Chondrocyte (in vitro differentiated cells): ENCODE results near the gene CLIC5. TPM values are rescaled to one million over a fixed set of nuclear protein-coding genes. Genes with fewer than 3 reads are reported as not detected.
A peak's percentile ranks its signal among the peaks of the same experiment; 100 is the strongest.

Source experiments
- DNase-seq: peaks from one replicate; pipeline ENCODE4 v3.0.0; 2021; ENCODE audit warnings: mixed read lengths, low spot score
- H3K27ac Mint-ChIP-seq: one replicate; pipeline ENCODE4 v1.8.0; 2021; ENCODE audit warnings: mild to moderate bottlenecking, moderate library complexity, mixed read lengths; ENCODE audit not compliant: unreplicated experiment
- H3K27me3 Mint-ChIP-seq: 2 replicates; pipeline ENCODE4 v1.8.0; 2021; ENCODE audit warnings: low read depth, mixed read lengths
- H3K36me3 Mint-ChIP-seq: 2 replicates; pipeline ENCODE4 v1.8.0; 2021; ENCODE audit warnings: low read depth, mixed read lengths
- H3K4me1 Mint-ChIP-seq: 2 replicates; pipeline ENCODE4 v1.8.0; 2021; ENCODE audit warnings: low read depth, mild to moderate bottlenecking, mixed read lengths
- H3K4me3 Mint-ChIP-seq: one replicate; pipeline ENCODE4 v1.8.0; 2021; ENCODE audit warnings: mild to moderate bottlenecking, moderate library complexity, mixed read lengths; ENCODE audit not compliant: unreplicated experiment
- H3K9me3 Mint-ChIP-seq: 2 replicates; pipeline ENCODE4 v1.8.0; 2021; ENCODE audit warnings: low read depth, mixed read lengths
- long read RNA-seq: library from polyadenylated mRNA; stranded (forward); transcript quantifications from one replicate; pipeline ENCODE4 v2.0.0, GENCODE V29; 2021
- total RNA-seq: library from RNA; stranded (reverse); gene quantifications from 3 replicates; pipeline ENCODE4 v1.2.1, GENCODE V29; 2021
- TF ChIP-seq, protein P1 (sequence below): fragments of 200-600 bp; sonication (generic); IDR thresholded peaks from 2 replicates; pipeline ENCODE4 v1.5.0; 2021; ENCODE audit warnings: antibody characterized with exemption, mild to moderate bottlenecking, moderate library complexity

CLIC5 gene
- total RNA-seq = not detected in 3 replicates
- long read RNA-seq = 0 reads

DNA sequence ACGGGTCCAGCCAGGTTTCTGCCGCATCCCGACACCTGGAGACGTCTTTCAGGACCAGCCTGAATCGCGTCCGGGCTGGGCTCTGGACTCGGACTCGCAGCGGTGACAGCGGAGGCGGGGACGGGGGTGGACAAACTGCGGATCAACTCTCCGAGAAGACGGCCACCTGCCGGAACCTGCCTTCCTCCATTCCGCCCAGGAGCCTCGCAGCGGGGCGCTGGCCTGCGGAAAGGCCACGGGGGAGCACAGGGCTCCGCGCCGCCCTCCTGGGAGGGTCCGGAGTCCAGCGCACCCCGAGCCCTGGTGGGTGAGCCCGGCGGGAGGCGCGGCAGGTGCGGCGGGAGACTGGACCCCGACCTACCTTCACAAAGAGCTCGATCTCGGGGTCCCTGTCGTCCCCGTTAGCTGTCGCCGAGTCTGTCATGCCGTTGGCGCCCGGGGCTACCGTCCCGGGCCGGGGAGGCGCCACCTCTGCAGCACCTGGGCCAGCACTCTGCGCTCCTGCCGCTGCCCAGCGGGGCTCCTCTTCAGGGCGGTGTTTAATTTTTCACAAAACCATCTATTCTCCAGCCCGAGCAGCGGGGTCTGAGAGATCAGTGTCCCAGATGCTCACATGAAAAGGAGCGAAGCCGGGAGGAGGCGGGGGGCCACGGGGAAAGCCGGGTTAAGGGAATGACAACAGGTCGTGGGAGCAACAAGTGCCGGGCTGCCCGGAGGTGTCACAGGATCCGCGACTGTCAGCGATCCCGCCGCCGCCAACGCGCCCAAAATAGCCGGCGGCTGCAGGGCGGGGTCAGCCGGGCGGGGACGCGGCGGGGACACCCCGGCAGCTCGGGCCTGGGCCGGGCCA is at the start of gene CLIC5:
Gene CLIC5 (minus strand): TSS at position 742 of the 850 bp plus-strand sequence. CDS start 318 bp downstream, at position 424.
- DNase-seq = no peak
- TF ChIP-seq, protein P1, sequence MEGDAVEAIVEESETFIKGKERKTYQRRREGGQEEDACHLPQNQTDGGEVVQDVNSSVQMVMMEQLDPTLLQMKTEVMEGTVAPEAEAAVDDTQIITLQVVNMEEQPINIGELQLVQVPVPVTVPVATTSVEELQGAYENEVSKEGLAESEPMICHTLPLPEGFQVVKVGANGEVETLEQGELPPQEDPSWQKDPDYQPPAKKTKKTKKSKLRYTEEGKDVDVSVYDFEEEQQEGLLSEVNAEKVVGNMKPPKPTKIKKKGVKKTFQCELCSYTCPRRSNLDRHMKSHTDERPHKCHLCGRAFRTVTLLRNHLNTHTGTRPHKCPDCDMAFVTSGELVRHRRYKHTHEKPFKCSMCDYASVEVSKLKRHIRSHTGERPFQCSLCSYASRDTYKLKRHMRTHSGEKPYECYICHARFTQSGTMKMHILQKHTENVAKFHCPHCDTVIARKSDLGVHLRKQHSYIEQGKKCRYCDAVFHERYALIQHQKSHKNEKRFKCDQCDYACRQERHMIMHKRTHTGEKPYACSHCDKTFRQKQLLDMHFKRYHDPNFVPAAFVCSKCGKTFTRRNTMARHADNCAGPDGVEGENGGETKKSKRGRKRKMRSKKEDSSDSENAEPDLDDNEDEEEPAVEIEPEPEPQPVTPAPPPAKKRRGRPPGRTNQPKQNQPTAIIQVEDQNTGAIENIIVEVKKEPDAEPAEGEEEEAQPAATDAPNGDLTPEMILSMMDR = no peak
- Mint-ChIP-seq H3K27me3 (peaks cover 29% of the 10 kb centered on the region), H3K4me1 (peaks cover 18% of the 10 kb centered on the region), H3K36me3 (peaks cover 6% of the 10 kb centered on the region), H3K9me3 (no peaks in the 10 kb centered on the region), H3K4me3 (peak within 1 kb of the TSS; percentile 70), H3K27ac (no peak within 1 kb of the TSS)

DNA sequence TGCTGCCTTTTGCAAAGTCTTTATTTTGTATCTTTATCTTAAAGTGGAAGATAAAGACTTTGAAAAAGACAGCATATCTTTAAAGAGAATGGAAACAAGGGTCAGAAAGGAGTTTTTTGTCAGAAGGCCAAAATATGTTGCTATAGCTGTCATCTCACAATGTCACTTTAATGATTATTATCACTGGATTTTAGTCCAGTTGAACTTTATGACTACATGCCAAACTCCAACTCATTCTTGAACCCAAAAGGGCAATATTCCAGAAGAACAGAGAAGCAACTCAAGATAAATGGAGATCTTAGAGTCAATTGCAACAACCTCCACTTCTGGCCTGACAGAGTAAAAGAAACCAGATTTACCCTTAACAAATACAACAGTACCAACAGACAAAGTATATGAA is 47.3 kb upstream of the CLIC5 start:
- peaks cover 10% of the 10 kb centered on the region for H3K9me3 Mint-ChIP-seq
- peaks cover 2% of the 10 kb centered on the region for H3K27me3 Mint-ChIP-seq
- no peak overlapping the region for H3K4me3 Mint-ChIP-seq
- no peak overlapping the region for H3K27ac Mint-ChIP-seq
- TF ChIP-seq, protein P1 = no peak
- H3K36me3 Mint-ChIP-seq = peaks cover 3% of the 10 kb centered on the region
- DNase-seq = no peak
- H3K4me1 Mint-ChIP-seq = no peaks in the 10 kb centered on the region

DNA sequence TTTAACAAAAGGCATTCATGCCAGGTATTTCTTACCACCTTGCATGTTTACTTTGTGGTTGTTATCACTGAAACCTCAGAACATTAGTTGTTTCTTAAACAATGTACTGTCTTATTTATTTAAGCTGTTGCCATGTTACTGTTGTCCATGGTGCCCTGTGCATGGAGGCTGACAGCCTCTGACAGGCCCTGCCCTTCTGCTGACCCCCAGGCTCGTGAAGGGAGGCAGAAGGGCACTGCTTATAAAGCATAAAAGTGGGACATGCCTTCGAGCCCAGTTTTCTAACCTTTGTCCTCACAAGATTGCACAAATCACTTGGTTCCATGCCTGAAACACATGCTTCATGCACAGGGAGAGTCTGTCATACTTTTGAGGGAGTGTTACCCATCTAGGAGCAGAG is 46.7 kb upstream of the CLIC5 start:
- H3K36me3 Mint-ChIP-seq = peaks cover 3% of the 10 kb centered on the region
- DNase-seq = no peak
- H3K27me3 Mint-ChIP-seq = peaks cover 6% of the 10 kb centered on the region

DNA sequence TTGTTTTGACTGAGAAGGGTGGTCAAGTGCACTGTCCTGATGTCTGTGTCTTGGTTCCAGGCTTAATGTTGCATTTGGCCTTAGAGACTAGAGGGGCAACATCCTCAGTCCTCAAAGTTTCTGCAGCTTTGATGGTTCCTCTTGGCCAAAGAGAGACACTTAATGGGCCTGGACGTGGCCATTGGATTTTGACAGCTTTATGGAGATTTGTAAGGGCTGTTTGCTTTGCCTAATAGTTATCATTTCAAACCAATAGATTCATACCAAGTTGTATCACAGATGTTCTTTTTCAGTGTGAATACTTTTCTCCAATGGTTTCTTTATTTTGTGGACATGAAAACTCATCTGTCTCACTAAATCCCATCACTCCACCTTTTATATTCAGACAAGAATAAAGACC is 45.8 kb upstream of the CLIC5 start:
- H3K27ac Mint-ChIP-seq = no peak overlapping the region
- no peak for DNase-seq
- H3K9me3 Mint-ChIP-seq = peaks cover 13% of the 10 kb centered on the region
- TF ChIP-seq, protein P1 = no peak
- H3K4me3 Mint-ChIP-seq = no peak overlapping the region
- peaks cover 6% of the 10 kb centered on the region for H3K27me3 Mint-ChIP-seq
- H3K4me1 Mint-ChIP-seq = no peaks in the 10 kb centered on the region
- H3K36me3 Mint-ChIP-seq = peaks cover 3% of the 10 kb centered on the region

More for the DNA sequence above, 46.7 kb upstream of the CLIC5 start:
- TF ChIP-seq, protein P1 = no peak
- no peak overlapping the region for H3K4me3 Mint-ChIP-seq
- no peak overlapping the region for H3K27ac Mint-ChIP-seq
- peaks cover 13% of the 10 kb centered on the region for H3K9me3 Mint-ChIP-seq
- no peaks in the 10 kb centered on the region for H3K4me1 Mint-ChIP-seq

DNA sequence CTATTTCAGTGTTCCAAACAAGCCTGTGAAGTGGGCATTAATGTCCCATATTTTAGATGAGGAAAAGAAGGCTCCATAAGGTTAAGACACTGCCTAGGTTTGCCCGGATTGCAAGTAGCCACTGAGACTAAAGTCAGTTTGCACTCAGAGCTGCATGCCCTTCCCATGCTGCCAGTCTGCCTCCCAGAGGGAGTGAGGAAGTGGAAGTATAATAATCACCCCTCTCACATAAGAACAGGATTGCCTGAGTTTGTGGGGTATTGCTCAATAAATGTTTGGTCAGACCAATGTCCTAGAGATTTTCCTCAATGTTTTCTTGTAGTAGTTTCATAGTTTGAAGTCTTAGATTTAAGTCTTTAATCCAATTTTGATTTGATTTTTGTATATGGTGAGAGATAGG is 43.9 kb upstream of the CLIC5 start:
- Mint-ChIP-seq H3K36me3 (peaks cover 3% of the 10 kb centered on the region), H3K9me3 (peaks cover 13% of the 10 kb centered on the region), H3K27ac (no peak overlapping the region), H3K27me3 (peaks cover 4% of the 10 kb centered on the region), H3K4me1 (no peaks in the 10 kb centered on the region), H3K4me3 (no peak overlapping the region)
- TF ChIP-seq, protein P1 = no peak
- DNase-seq = no peak
